AG08395 (cell line): Measurements from ENCODE around the gene ADORA2B.
"Not testable (repeated sequence)": the region's sequence is repeated elsewhere in the genome, so short reads cannot be mapped to it uniquely, and the experiment has no call there.

ENCODE experiments used
- DNase-seq: peaks from one replicate; pipeline ENCODE4 v3.0.0; 2012; ENCODE audit warnings: mixed read lengths, low spot score

ADORA2B gene

DNA sequence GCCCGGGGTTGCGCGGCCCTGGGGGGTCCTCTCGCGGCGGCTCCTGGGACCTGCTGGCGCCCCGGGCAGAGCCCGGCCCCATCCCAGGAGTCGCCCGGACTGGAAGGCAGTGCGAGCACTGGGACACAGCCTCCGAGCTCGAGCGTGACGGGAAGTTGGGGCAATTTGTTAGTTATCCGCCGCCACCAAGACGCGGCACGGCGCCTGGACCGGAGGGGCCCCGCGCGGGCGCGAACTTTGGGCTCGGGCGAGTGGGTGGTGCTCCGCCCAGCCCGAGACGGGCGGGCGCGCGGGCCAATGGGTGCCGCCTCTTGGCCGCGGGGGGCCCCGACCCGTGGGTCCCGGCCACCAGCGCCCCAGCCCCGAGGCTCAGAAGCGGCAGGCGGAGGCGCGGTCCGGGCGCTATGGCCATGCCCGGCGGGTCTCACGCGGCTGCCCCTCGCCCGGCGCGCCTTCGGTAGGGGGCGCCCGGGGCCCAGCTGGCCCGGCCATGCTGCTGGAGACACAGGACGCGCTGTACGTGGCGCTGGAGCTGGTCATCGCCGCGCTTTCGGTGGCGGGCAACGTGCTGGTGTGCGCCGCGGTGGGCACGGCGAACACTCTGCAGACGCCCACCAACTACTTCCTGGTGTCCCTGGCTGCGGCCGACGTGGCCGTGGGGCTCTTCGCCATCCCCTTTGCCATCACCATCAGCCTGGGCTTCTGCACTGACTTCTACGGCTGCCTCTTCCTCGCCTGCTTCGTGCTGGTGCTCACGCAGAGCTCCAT, at the start of gene ADORA2B:
Gene ADORA2B (plus strand): TSS at position 372 of the 768 bp plus-strand sequence. CDS start 119 bp downstream, at position 491.
- peak; percentile 82 for DNase-seq

DNA sequence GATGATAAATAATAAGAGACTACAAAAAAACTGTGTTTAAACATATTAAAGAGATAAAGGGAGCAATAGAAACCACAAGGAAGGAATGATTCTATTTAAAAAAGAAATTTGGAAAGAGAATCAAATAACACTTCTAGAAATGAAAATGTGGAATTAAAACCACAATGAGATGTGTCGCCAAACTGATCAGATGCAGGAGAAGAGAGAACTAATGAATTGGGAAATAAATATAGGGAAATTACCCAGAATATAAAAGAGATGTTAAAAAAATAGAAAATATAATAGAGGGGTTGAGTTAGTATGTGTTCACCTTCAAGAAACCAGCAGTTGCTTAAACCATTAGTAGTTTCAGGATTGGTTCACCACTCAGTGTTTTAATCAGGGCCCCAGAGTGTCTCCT, 48.7 kb upstream of the ADORA2B start:
- no peak for DNase-seq

GRCh38 chr17:15896834-15897233, 48.1 kb upstream of the ADORA2B start:
- no peak for DNase-seq

DNA sequence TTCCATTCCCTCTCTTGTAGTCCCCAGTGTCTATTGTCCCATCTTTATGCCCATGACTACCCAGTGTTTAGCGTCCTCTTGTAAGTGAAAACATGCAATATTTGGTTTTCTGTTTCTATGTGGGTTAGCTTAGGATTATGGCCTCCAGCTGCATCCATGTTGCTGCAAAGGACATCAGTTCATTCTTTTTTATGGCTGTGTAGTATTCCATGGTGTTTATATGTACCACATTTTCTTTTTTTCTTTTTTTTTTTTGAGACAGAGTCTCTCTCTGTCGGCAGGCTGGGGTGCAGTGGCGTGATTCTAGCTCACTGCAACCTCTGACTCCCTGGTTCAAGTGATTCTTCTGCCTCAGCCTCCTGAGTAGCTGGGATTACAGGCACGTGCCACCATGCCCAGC, 45.3 kb upstream of the ADORA2B start:
- not testable (repeated sequence) for DNase-seq

DNA sequence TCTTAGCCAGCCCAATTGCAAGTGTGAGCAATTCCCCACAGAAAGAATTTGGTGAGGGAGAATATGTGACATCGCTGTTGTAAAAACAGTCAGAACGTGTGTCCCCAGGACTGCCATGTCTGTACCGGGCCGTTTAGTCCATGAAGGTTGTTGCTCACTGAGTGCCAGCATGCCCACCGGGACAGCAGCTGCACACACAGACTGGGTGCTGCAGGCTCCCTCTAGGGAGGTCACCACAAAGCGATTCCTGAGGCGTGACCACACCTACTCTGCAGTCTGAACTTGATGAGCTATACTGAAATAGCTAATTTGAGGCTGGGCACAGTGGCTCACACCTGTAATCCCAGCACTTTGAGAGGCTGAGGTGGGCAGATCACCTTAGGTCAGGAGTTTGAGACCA, 44.1 kb upstream of the ADORA2B start:
- DNase-seq = no peak

DNA sequence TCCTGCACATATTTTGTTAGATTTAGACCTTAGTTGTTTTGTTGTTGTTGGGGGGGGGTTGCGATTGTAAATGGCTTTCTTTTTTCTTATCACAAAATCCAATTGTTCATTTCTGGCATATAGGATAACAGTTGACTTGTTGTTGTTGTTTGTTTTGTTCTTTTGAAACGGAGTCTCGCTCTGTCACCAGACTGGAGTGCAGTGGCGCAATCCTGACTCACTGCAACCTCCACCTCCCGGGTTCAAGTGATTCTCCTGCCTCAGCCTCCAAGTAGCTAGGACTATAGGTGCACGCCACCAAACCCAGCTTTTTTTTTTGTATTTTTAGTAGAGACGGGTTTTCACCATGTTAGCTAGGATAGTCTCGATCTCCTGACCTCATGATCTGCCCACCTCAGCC, 39.7 kb upstream of the ADORA2B start:
- not testable (repeated sequence) for DNase-seq

DNA sequence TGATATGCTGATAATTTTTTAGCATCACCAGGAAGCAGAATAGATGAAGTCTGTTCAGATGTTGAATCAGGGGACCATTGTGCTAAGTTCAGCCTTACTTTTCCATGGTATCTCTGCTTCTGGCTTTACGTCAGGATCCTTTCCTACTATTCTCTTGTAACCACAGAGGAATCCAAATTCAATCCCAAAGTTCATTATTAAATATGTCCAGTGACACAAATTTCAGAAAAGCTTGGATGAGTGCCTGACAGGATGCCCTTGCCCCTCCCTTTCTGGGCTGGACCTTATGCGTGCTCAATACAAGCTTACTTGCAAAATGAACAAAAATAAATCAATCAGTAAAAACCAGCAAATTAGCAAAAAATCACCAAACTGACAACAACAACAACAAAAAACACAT, 37.6 kb upstream of the ADORA2B start:
- no peak for DNase-seq

GRCh38 chr17:15908378-15908777, 36.6 kb upstream of the ADORA2B start:
- no peak for DNase-seq

- no peak for DNase-seq
These were observed 35.4 kb upstream of the ADORA2B start for GRCh38 chr17:15909481-15909991.

DNA sequence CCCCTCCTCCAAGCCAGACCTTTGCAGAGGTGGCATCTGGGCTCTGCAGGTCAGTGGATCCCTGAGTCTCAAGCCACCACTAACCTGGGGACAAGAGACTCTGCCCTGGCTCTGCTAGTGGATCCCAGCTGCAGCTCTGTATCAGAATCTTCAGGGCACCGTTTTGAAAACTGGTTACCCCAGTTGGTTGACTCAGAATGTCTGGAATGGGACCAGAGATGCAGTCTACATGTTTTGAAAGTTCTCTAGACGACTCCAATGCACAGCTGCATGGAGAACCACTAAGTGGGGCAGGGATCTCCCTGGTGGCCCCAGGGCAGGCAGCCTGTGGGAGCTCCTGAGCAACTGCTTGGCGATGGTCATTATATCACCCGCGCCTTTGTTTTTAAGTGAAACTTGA, 34.1 kb upstream of the ADORA2B start:
- DNase-seq = no peak

- DNase-seq = not testable (repeated sequence)
These were observed 33.2 kb upstream of the ADORA2B start for GRCh38 chr17:15911701-15912100.

DNA sequence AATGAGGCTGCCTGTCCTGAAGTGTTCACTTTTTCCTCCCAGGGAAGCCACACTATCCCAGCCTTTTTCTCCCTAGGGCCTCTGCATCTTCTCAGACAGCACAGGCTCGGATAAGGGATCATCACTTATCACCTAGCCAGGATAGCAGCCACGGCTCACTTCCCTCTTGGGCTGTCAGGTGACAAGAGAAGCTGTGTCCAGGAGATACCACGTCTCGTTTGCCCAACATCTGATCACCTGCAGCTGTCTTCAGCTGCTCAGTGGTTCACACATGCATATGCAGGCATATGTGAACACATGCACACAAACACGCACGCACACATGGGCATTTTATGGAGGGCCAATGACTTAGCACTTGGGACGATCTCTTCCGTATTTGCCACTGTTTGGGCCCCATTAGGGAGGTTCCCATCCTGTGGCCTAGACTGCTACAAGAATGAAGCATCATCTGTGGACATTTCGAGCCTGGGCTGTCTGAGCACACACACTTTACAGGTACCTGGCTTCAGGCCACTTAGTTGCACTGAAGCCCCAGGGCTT, 32.4 kb upstream of the ADORA2B start:
- no peak for DNase-seq

DNA sequence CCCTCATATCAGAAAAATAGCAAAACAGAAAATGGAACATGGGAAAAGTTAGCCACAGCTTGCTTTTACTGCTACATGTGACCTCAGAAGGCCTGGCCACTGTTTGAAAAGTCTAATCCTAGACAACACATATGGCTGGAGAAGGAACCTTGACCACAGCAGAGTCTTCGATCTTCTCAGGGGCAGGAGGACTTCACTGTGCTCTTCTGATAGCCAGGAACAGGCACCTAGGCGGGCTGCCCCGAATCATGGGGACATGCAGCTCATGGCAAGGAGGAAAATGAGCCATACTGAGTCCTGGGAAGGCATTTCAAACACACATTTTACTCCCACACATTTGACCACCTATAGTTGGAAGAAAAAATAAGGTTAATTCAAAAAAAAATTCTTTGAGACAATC, 31.1 kb upstream of the ADORA2B start:
- no peak for DNase-seq

GRCh38 chr17:15914400-15915170, 30.3 kb upstream of the ADORA2B start:
- no peak for DNase-seq

- DNase-seq = no peak
These were observed 29.0 kb upstream of the ADORA2B start for GRCh38 chr17:15915961-15916360.

GRCh38 chr17:15917021-15917437, 27.9 kb upstream of the ADORA2B start:
- DNase-seq = no peak

GRCh38 chr17:15917438-15918027, 27.4 kb upstream of the ADORA2B start:
- no peak for DNase-seq

- no peak for DNase-seq
These were observed 26.7 kb upstream of the ADORA2B start for GRCh38 chr17:15918261-15918660.

GRCh38 chr17:15918661-15919259, 26.2 kb upstream of the ADORA2B start:
- no peak for DNase-seq

DNA sequence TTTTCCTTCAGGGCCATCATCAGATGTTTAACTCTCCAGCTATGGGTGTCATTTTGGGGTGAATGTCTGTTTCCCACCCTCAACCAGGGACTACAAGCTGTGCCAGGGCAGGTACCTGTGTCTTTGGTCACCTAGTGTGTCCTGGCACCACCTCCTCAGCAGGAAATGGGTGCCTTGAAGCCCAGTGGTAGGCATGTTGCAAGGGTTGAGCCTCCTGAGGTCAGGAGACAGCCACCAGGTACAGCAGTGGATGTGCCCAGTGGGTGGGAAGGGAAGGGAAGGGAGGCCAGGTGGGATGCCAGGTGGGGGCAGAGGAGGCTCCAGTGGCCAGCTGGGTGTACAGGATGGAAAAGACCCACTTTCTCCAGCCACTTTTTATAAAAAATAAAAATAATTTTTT, 25.5 kb upstream of the ADORA2B start:
- DNase-seq = no peak

DNA sequence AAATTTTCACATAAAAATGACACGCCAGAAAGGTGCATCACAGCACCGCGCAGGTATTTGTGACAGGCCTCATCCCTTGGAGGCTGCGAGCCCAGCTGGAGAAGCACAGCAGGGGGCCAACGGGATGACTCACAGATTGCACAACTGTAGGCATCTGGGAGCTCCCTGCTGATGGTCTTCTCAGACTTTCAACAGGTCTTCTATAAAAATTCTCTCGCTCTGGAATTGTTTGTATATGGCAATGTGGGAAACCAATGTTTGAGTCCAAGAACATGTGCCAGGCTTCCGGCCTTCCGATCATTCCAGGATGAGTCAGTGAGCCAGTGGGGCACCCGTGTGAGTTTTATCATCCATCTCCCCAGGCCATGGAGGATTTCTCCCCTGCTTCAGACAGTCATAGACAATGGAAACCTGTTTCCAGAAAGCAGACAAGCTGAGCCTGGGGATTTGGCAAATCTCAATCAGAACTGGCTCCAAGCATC, 24.1 kb upstream of the ADORA2B start:
- DNase-seq = peak; percentile 70

- DNase-seq = no peak
These were observed 23.3 kb upstream of the ADORA2B start for GRCh38 chr17:15921640-15922039.
